Measurements from ENCODE around the gene SNAPC4.

DNA sequence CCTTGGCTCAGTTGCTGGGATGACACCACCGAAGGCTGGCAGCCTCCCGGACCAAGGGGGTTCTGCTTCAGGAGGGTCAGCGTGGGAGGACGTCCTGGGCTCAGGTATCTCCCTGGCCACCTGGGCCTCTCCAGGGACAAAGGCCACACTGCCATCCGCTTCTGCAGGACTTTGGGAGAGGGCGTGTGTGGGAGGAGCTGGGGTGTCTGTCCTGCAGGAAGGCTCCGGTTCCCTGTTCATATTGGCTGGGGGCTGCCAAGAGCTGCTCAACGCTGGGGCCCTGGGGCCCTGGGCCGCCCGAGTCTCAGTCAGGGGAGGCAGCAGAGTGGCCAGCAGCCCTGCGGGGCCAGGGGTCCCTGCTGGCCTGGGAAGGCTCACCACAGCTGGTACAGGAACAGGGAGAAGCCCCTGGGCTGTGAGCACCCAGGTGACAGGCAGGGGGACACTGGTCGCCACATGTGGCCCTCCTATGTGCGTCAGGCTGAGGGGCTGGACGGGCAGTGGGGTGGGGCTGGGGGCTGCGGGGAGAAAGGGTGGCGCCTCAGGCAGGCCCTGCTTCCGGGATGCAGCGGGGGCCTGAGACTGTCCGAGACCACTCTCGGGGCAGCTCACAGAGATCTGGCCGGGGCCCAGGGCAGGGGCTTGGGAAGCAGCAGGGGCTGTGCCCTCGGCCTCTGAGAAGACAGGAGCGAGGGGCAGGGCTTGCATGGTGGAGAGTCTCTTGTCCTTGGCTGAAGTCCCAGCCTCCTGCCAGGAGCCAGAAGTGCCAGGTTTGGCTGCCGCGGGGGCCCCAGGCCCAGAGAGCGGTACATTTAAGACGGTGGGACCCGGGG is 21.6 kb downstream of the SNAPC4 start:
- TF ChIP-seq POLR2A (IDR thresholded peaks at IDR 0.05; ENCODE audit: extremely low read depth, insufficient read length) (no peak), MYC (IDR thresholded peaks at IDR 0.05; ENCODE audit: low read depth, low read length) (no peak)
- TF ChIP-seq, protein P1, sequence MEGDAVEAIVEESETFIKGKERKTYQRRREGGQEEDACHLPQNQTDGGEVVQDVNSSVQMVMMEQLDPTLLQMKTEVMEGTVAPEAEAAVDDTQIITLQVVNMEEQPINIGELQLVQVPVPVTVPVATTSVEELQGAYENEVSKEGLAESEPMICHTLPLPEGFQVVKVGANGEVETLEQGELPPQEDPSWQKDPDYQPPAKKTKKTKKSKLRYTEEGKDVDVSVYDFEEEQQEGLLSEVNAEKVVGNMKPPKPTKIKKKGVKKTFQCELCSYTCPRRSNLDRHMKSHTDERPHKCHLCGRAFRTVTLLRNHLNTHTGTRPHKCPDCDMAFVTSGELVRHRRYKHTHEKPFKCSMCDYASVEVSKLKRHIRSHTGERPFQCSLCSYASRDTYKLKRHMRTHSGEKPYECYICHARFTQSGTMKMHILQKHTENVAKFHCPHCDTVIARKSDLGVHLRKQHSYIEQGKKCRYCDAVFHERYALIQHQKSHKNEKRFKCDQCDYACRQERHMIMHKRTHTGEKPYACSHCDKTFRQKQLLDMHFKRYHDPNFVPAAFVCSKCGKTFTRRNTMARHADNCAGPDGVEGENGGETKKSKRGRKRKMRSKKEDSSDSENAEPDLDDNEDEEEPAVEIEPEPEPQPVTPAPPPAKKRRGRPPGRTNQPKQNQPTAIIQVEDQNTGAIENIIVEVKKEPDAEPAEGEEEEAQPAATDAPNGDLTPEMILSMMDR (IDR thresholded peaks at IDR 0.05; ENCODE audit: low read depth, low read length) = no peak
- TF ChIP-seq, protein P2, sequence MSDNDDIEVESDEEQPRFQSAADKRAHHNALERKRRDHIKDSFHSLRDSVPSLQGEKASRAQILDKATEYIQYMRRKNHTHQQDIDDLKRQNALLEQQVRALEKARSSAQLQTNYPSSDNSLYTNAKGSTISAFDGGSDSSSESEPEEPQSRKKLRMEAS (IDR thresholded peaks at IDR 0.05; ENCODE audit: low read depth, low read length) = no peak
